MM.1S (cell line): ENCODE results near the gene SLC38A5.

ENCODE experiments used
- CTCF ChIP-seq: fragments of 300-600 bp; sonication (generic); IDR thresholded peaks from 2 replicates; pipeline ENCODE4 v1.5.1; 2016; ENCODE audit warnings: antibody characterized with exemption, low read length, mixed read lengths
- EZH2 ChIP-seq: fragments of 300-600 bp; sonication (generic); optimal IDR thresholded peaks from 2 replicates; pipeline ENCODE3; 2017; ENCODE audit warnings: low read depth, mild to moderate bottlenecking, antibody characterized with exemption, low read length, mixed read lengths

GRCh38 chrX:48498374-48498809 is 28.3 kb upstream of the SLC38A5 start:
- TF ChIP-seq CTCF (no peak), EZH2 (no peak)
